Brain microvascular endothelial cell (primary cell): ENCODE measurements around the gene TEX26.

ENCODE experiments used
- DNase-seq: peaks from one replicate; pipeline ENCODE4 v3.0.0-alpha.2; 2020
- H3K27ac ChIP-seq: fragments of 250-450 bp; sonication (Bioruptor Pico); 2 replicates; pipeline ENCODE4 v1.5.1; 2020; ENCODE audit warnings: mild to moderate bottlenecking, moderate library complexity
- H3K27me3 ChIP-seq: fragments of 250-450 bp; sonication (Bioruptor Pico); replicated peaks from 2 replicates; pipeline ENCODE4 v1.5.1; 2020; ENCODE audit warnings: mild to moderate bottlenecking
- H3K36me3 ChIP-seq: fragments of 250-450 bp; sonication (Bioruptor Pico); replicated peaks from 2 replicates; pipeline ENCODE4 v1.5.1; 2020; ENCODE audit warnings: mild to moderate bottlenecking
- H3K4me3 ChIP-seq: 2 replicates; pipeline ENCODE4 v1.5.1; 2011; ENCODE audit warnings: low read depth, mild to moderate bottlenecking, control low read depth, low read length, moderate library complexity
- in situ Hi-C: cut with HindIII; loops from 2 replicates; pipeline ENCODE4 v1.10.0; 2017; ENCODE audit warnings: low sequenced_read_pairs, low pct_ligation_motif_present
- TF ChIP-seq, protein P1 (sequence below): IDR thresholded peaks from 2 replicates; pipeline ENCODE4 v1.5.1; 2011; ENCODE audit warnings: low read depth, mild to moderate bottlenecking, moderate library complexity, low read length, control low read depth, inconsistent platforms; ENCODE audit errors: missing control alignments

TEX26 gene

DNA sequence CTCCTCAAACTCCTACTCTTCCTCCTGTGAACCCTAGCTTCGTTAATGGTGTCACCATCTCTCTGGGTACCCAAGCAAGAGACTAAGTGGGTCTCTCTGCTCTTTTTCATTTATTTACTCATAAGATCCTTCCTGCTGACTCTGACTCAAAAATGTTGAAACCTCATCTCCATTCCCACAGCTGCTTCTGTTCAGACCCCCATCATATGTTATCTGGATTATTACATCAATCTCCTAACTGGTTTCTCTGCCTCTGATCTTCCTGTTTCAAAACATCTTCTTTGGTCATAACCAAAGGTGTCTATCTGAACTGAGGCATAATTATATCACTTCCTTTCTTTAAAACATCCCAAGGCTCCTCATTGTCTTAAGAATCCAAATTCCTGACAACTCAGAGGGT is 28.4 kb upstream of the TEX26 start:
- Histone ChIP-seq H3K27me3 (no peaks in the 10 kb centered on the region), H3K27ac (no peak overlapping the region), H3K4me3 (no peak overlapping the region), H3K36me3 (no peaks in the 10 kb centered on the region)
- no peak for DNase-seq
- TF ChIP-seq, protein P1, sequence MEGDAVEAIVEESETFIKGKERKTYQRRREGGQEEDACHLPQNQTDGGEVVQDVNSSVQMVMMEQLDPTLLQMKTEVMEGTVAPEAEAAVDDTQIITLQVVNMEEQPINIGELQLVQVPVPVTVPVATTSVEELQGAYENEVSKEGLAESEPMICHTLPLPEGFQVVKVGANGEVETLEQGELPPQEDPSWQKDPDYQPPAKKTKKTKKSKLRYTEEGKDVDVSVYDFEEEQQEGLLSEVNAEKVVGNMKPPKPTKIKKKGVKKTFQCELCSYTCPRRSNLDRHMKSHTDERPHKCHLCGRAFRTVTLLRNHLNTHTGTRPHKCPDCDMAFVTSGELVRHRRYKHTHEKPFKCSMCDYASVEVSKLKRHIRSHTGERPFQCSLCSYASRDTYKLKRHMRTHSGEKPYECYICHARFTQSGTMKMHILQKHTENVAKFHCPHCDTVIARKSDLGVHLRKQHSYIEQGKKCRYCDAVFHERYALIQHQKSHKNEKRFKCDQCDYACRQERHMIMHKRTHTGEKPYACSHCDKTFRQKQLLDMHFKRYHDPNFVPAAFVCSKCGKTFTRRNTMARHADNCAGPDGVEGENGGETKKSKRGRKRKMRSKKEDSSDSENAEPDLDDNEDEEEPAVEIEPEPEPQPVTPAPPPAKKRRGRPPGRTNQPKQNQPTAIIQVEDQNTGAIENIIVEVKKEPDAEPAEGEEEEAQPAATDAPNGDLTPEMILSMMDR, result no peak
- in situ Hi-C loops, result no loop called here

DNA sequence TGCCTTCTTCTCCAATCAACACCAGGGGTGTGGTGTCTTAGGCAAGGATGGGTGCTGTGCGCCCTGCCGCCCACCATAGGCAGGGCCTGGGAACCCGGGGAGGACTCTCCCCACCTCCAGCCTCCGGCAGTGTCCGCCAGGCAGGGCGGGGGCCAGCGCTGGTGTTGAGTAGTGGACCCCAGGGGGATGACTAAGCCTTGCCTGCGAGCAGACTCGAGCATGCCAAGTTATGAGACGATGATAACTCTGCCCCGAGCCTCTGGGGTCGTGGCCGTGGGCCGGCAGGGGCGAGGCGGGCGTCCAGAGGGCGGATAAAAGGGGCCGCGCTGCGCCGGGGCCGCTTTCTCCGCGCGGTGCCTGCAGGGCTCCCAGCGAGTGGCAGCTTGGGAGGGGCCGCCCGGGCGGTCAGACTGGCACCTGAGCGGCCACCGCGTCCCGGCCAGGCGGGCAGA is 26.5 kb upstream of the TEX26 start, which contains the start of gene MEDAG:
TSS of gene MEDAG (plus strand) at position 340 of the 452 bp plus-strand sequence. CDS start 245 bp downstream, outside the sequence.
- no peaks in the 10 kb centered on the region for H3K27me3 ChIP-seq
- TF ChIP-seq, protein P1, result no peak
- H3K27ac ChIP-seq, result peak within 1 kb of the TSS; percentile 71
- H3K4me3 ChIP-seq, result peak within 1 kb of the TSS; percentile 72
- in situ Hi-C loops, result no loop called here
- H3K36me3 ChIP-seq, result no peaks in the 10 kb centered on the region
- peak; percentile 82 for DNase-seq

DNA sequence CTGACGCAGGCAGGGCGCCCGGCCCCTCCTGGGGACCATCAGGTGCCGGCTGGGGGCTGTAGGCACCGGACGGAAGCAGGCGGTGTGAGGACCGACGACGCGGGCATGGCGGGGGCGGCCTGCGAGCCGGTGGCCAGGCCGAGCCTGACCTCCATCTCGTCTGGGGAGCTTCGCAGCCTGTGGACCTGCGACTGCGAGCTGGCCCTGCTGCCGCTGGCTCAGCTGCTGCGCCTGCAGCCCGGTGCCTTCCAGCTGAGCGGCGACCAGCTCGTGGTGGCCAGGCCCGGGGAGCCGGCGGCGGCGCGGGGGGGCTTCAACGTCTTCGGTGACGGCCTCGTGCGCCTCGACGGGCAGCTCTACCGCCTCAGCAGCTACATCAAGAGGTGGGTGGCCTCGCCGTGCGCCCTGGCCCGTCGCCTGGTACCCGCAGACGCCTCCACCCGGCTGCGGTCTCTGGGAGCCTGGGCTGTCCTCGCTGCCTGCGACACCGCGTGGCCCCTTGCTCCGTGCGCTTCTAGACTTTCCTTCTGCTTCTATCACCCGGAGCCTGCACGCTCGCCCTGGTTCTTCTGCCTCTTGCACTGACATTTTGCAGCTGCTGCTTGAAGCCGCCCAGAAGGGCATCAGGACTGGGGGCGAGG is 25.9 kb upstream of the TEX26 start:
- H3K4me3 ChIP-seq, result peak overlapping the region; percentile 72
- no peaks in the 10 kb centered on the region for H3K27me3 ChIP-seq
- no peaks in the 10 kb centered on the region for H3K36me3 ChIP-seq
- peak overlapping the region; percentile 71 for H3K27ac ChIP-seq
- in situ Hi-C loops, result no loop called here
- TF ChIP-seq, protein P1, result no peak
- no peak for DNase-seq

DNA sequence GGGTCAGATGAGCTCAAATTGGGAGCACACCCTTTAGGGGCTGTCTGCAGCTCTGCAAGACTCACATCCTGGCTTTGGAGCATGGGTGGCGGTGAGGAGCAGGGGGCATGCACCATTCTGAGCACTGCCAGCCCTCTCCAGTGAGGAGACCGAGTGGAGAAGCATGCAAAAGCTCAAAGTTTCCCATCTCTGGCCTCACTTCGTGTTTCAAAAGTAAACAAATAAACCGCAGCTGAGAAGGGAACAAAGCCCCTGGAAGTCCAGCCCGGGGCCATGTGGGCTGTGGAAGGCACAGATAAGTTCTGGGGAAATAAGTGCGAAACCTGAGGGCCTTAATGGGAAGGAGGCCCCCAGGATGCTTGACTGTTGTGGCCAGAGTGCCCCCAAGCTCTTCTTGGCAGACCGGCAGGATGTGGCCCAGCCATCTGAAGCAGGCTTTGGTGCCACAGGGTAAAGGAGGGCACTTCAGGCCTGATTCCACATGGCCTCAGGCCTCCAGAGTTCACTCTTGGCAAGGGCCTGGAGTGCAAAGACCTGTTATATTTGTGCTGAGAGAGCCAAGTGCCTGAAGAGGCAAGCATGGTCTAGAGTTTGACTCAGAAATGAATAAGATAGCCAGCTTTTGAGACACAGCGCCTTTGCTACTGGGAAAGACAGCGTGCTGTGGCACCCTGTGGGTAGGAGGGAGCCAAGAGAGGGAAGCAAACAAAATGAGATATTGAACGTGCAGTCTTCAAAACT is 25.2 kb upstream of the TEX26 start:
- Histone ChIP-seq H3K4me3 (peak overlapping the region; percentile 72), H3K36me3 (no peaks in the 10 kb centered on the region), H3K27ac (peak overlapping the region; percentile 71), H3K27me3 (no peaks in the 10 kb centered on the region)
- no peak for DNase-seq
- TF ChIP-seq, protein P1, result no peak
- in situ Hi-C loops, result no loop called here

DNA sequence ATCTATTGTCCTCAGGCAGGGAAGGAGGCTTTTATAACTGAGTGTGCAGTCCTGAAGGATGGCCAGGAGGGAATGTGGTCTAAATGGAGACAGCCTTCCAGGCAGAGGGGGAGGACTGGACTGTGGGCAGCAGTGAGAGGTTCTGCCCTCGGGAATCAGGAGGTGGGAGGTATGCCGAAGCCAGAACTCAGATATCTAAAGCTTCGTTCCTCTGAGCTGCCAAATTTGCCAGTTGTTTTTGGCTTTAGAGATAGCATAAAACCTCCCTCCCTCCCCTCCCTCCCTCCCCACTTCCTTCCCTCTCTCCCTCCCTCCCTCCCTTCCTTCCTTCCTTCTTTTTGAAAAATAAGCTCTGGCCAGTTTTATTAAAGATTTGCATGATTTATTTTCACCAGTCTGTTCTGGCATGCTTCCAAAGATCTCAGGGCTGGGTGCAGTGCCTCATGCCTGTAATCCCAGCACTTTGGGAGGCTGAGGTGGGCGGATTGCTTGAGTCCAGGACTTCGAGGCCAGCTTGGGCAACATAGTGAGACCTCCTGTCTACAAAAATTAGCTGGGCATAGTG is 24.0 kb upstream of the TEX26 start:
- H3K4me3 ChIP-seq, result peak overlapping the region; percentile 72
- DNase-seq, result no peak
- no peaks in the 10 kb centered on the region for H3K36me3 ChIP-seq
- TF ChIP-seq, protein P1, result no peak
- H3K27me3 ChIP-seq, result no peaks in the 10 kb centered on the region
- peak overlapping the region; percentile 71 for H3K27ac ChIP-seq
- in situ Hi-C loops, result no loop called here
